Peyer's patch (tissue), 4 donors: ENCODE data around the gene GYPB.
"Not testable (repeated sequence)": the region's sequence is repeated elsewhere in the genome, so short reads cannot be mapped to it uniquely, and the experiment has no call there.

Source experiments
- POLR2A ChIP-seq, 2 donors: fragments of 450-650 bp; IDR thresholded peaks; one replicate each; pipeline ENCODE4 v1.5.1; 2017; ENCODE audit warnings: antibody characterized with exemption in 2 of 2, mild to moderate bottlenecking in 2 of 2, moderate library complexity in 2 of 2
- TF ChIP-seq, protein P1 (sequence below), 6 experiments: fragments of 450-650 bp in 4 of 6; fragments of 200-600 bp in 2 of 6; sonication (generic) in 1 of 6; IDR thresholded peaks; one replicate each; pipeline ENCODE4 v1.5.1; 2017 to 2019; ENCODE audit warnings: antibody characterized with exemption in 6 of 6, mild to moderate bottlenecking in 3 of 6, moderate library complexity in 1 of 6

DNA sequence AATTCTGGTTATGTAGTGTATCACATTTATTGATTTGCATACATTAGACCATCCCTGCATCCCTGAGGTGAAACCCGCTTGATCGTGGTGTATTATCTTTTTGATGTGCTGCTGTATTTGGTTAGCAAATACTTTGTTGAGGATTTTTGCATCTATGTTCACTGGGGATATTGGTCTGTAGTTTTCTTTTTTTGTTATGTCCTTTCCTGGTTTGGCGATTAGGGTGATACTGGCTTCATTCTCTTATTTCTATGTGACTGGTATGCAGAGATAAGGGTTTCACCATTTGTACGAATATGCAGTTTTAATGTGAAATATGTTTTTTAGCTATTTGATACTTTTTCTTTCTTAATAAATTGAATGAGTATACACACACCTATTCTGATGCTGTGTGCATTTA lies 45.2 kb downstream of the GYPB start:
- not testable (repeated sequence) for TF ChIP-seq POLR2A (IDR thresholded peaks at IDR 0.05)
- TF ChIP-seq, protein P1, sequence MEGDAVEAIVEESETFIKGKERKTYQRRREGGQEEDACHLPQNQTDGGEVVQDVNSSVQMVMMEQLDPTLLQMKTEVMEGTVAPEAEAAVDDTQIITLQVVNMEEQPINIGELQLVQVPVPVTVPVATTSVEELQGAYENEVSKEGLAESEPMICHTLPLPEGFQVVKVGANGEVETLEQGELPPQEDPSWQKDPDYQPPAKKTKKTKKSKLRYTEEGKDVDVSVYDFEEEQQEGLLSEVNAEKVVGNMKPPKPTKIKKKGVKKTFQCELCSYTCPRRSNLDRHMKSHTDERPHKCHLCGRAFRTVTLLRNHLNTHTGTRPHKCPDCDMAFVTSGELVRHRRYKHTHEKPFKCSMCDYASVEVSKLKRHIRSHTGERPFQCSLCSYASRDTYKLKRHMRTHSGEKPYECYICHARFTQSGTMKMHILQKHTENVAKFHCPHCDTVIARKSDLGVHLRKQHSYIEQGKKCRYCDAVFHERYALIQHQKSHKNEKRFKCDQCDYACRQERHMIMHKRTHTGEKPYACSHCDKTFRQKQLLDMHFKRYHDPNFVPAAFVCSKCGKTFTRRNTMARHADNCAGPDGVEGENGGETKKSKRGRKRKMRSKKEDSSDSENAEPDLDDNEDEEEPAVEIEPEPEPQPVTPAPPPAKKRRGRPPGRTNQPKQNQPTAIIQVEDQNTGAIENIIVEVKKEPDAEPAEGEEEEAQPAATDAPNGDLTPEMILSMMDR (IDR thresholded peaks at IDR 0.05): not testable (repeated sequence)
